Activated CD4-positive, alpha-beta T cell treated with anti-CD3 and anti-CD28 coated beads for 4 hours (primary cell): Measurements from ENCODE around the gene LHPP.

ENCODE experiments used
- DNase-seq, 2 donors: peaks; one replicate each; pipeline ENCODE4 v3.0.0-alpha.2; 2020

The LHPP gene

DNA sequence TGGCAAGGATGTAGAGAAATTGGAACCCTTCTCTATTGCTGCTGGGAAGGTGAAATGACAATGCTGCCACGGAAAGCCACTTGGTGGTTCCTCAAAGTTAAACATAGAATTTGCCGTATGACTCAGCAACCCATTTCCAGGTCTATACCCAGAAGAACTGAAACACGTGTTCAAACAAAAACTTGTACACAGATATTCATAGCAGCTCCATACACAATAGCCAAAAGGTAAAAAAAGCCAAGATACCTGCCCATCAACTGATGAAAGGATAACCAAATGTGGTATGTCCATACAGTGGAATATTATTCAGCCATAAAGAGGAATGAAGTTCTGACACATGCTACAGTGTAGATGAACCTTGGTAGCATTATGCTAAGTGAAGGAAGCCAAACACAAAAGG is 39.1 kb downstream of the LHPP start:
- no peak for DNase-seq

GRCh38 chr10:124504711-124505110 is 43.1 kb downstream of the LHPP start:
- no peak for DNase-seq

DNA sequence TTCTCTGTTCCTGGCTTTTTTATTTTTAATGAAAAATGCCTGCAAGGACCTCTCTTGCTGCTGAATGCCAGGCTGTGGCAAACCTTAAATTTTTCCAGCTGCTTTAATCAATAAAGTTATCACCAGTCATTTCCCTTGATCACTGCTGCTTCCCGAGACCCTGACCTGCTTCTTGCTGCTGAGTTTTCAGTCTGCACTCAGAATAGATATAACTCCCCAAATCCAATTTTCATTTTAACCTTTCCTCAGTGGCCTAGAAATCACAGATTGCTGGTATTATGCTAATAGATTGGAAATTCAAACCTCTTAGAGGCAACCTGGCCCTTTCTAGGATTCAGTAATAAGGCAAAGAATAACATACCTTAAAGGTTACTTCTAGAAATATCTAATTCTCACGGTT is 43.7 kb downstream of the LHPP start:
- no peak for DNase-seq

GRCh38 chr10:124508070-124508667 is 46.5 kb downstream of the LHPP start:
- no peak for DNase-seq

DNA sequence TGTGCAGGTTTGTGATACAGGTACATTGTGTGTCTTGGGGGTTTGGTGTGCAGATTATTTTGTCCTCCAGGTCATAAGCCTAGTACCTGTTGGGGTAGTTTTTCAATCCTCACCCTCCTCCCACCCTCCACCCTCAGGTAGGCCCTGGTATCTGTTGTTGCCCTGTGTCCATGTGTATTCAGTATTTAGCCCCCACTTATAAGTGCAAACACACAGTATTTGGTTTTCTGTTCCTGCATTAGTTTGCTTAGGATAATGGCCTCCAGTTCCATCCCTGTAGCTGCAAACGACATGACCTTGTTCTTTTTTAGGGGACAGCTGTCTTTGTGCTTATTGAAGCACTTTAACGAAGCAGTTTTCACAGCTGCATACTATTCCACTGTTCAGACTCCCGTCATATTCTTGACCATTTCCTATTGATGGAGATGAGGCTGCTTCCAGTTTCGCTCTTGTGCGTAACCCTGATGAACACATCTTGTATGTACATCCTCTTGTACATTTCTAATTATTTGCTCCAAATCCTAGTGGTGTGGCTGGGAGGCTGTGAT is 47.4 kb downstream of the LHPP start:
- no peak for DNase-seq

DNA sequence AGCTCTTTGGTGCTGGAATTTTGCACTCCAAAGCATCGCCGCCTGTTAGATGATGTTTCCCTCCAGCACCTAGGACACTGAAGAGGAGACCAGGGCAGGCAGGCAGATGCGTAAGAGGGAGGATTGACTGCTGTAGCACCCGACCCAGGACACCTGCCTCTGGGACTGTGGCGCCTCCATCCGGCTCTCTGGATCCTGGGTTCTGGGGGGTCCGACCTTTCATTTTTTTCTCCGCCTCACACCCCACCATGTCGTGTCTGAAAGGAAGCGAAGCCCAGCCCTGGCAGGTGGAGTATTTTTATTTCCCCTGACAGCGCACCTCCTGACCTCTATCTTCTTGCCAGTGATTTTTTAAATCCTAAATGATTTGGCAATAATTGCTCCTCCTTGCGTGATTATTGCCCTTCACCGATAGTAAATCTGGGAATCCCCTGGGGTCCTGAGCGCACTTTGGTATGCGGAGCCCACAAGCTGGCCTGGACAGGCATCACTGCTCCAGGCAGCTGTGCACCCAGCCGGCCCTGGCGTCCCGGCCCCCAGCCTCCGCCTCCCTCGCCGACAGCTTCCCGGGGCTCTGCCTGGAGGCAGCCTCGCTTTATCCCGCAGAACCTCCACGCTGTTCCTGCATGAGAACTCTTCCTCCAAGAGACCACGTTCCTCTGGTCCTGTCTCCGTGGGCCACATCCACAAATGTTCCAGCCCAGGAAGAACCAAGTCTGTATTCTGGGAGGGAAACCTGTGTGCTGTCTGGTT is 48.4 kb downstream of the LHPP start:
- no peak for DNase-seq

- no peak for DNase-seq
These were observed 49.1 kb downstream of the LHPP start for GRCh38 chr10:124510759-124511158.

DNA sequence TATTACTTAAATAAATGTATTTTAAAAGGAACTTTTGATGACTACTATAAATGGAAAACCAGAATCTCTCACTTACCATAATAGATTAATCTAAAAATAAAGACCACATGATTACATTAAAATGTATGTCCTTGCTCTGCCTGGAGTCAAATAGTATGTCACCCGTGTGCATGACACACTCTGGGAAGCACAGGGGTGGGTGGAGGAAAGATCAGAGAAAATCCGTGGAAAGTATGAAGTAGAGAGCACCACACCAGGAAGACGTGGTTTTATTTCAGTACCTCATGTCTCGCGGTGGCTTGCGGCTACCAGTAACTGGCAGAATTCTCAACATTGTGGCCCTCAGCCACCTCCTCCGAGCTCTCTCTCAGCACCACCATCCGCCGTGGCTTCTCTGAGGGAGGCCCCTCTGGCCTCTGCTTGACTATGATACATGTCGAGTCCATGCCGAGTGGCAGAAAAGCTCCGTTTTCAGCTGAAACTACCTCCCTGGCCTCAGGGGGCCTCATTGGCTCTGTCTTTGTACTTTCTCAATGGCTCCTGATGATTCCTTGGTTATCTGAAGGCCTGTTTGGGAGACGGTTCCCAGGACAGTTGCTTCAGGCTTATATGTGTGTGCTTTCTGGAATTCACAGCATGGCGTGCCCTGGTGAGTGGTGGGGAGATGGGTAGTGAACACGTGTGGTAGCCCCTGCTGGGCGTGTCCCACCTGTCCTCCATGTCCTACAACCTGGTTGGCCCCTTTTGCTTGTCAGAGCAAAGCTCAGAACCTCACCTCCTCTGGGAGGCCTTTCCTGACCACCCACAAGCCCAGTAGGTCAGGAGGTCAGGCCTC is 49.8 kb downstream of the LHPP start:
- DNase-seq = no peak

DNA sequence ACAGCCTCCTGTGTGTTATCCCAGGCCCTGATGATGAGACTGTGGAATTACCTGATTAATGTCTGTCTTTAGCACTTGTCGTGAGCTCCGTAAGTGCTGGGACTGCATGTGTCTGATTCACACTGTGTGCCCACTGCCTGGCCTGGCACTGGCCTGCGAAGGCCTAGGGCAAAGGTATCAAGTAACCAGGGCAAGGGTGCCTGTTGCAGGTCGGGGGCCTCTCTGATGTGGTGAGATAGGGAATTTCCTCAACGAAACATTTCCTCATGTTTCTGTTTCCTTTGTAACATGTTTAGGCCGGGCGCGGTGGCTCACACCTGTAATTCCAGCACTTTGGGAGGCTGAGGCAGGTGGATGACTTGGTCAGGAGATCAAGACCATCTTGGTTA is 50.4 kb downstream of the LHPP start:
- DNase-seq = no peak

DNA sequence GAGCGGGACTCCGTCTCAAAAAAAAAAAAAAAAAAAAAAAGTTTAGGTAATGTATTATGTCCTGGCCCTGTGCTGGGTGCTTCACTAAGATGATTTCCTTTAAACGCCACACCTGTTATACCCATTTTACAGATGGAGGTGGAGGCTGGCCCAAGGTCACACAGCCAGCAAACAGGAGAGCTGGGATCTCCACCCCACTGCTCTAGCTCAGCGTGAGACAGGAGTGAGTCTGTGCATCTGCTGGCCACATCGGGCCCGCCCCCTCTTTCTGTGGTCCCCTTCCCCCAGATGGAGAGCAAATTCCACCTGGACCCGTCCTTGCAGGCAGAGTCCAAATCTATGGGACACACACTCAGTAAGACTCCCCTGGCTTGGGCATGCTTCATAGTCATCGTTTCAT is 51.0 kb downstream of the LHPP start:
- DNase-seq = no peak

DNA sequence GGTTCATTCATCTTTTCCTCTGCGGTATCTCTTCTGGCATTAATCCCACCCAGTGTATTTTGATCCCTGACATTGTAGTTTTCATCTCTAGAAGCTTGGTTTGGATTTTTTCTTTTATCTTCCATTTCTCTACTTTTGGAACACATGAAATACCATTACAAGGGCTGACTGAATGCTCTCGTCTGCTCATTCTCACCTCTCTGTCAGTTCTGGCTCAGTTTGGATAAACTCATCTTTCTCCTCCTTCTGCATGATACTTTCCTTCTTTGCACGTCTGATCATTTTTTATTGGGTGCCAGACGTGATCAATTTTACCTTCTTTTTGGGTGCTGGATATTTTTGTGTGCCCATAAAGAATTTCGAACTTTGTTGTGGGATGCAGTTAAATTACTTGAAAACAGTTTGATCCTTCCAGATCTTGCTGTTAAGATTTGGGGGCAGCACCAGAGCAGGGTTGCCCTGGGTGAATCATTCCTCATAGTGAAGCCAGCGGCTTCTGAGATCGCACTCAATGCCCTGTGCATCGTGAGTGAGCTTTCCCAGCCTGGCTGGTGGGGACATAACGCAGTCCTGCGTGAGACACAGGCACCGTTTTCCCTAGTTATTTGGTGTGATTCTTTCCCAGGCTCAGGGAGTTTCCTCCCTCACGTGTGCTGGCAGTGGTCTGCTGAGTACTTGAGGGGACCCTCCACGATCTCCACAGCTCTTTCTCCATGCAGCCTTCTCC is 53.8 kb downstream of the LHPP start:
- DNase-seq = no peak

- no peak for DNase-seq
These were observed 54.6 kb downstream of the LHPP start for GRCh38 chr10:124516181-124516580.

DNA sequence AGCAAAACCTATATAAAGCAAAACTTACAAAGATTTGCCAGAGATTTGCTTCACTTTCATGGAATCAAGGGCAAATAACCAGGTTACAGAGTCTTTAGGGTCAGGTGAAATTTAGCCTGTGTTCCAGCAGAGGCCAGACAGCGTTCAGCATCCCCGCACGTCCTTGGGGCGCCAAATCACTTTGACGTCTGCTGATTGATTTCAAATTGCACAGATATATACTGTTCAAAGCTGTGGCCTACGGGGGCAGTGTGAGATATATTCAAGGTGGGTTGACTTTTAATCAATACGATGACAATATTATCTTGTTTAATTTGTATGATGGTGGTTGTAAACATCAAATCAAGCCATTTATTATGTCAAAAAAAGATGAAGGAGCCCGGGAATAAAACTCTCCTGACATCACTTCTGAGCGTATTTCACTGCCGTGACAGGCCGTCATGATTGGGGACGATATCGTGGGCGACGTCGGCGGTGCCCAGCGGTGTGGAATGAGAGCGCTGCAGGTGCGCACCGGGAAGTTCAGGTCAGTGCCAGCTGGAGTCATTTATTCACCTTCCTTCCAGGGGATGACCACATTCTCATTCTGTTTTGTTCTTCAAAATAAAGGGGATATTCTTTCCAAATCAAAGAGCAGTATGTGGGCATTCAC is 55.2 kb downstream of the LHPP start:
- no peak for DNase-seq

- no peak for DNase-seq
These were observed 55.8 kb downstream of the LHPP start for GRCh38 chr10:124517461-124517860.

- no peak for DNase-seq
These were observed 56.3 kb downstream of the LHPP start for GRCh38 chr10:124517931-124518330.

- DNase-seq = no peak
These were observed 56.7 kb downstream of the LHPP start for GRCh38 chr10:124518366-124518765.

- DNase-seq = no peak
These were observed 59.2 kb downstream of the LHPP start for GRCh38 chr10:124520558-124521428.

GRCh38 chr10:124521429-124521871 is 59.8 kb downstream of the LHPP start:
- DNase-seq = no peak

DNA sequence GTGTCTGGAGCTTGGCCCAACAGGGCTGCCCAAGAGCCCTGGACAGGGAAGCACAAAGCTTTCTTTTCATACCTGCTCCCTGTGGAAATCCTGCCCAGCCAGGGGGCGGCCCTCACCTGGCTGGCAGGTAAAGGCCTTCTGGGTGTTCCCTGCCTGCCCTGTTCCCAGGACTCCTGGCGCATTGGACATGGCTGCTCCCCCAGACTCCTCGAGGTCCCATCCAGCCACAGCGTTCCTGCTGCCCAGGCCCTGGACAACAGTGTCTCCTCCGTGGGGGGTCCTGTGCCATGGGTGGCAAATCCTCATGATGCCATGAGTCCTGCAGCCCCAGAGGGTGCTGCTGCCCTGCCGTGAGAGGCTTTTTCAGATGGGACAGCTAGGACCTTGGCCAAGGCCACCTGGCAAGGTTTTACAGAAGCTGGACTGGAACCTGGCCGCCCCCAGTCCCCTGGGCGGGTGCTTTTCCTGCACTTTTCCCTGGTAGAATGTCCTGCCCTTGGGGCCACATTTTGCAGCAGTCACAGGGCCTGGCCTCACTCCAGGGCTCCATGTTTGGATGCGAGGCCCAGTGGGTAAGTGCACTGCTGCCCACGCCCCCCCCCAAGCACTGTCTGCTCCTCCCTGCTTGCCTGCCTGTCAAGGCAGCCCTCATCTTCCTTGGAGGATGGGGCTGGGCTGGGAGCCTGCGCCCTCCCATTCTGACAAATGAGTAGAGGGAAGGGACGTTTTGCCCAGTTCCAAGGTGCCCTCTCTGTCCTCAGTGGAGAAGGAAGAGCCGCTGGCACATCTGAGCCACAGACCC is 60.7 kb downstream of the LHPP start:
- DNase-seq = no peak
